Keratinocyte (primary cell): ENCODE measurements around the gene SUSD5. TPM values are rescaled to one million over a fixed set of nuclear protein-coding genes. Genes with fewer than 3 reads are reported as not detected.

Source experiments
- DNase-seq: peaks from one replicate; pipeline ENCODE4 v3.0.0-alpha.2; 2011; ENCODE audit warnings: low read depth, missing footprints, low spot score
- FAIRE-seq: peaks from 2 replicates; lab custom pipeline; 2011; peaks lifted over from hg19 to GRCh38; lab: Jason Lieb, UNC
- H2AFZ ChIP-seq: 2 replicates; pipeline ENCODE4 v1.6.0; 2012; ENCODE audit warnings: low read length, control low read depth, inconsistent platforms; ENCODE audit not compliant: control insufficient read depth
- H3K27ac ChIP-seq: 2 replicates; pipeline ENCODE4 v1.5.1; 2011; ENCODE audit warnings: low read length; ENCODE audit not compliant: control insufficient read depth, insufficient read depth
- H3K27me3 ChIP-seq: 3 replicates; pipeline ENCODE4 v1.6.0; 2011; ENCODE audit warnings: low read length; ENCODE audit not compliant: control insufficient read depth, insufficient read depth; ENCODE audit errors: extremely low read depth
- H3K36me3 ChIP-seq, 2 experiments: 2 replicates in 1 of 2; 3 replicates in 1 of 2; pipeline ENCODE4 v1.5.1; 2011; ENCODE audit warnings: low read length in 2 of 2, mild to moderate bottlenecking in 1 of 2; ENCODE audit not compliant: control insufficient read depth in 2 of 2, insufficient read depth in 2 of 2; ENCODE audit errors: extremely low read depth in 1 of 2
- H3K4me1 ChIP-seq: 3 replicates; pipeline ENCODE4 v1.5.1; 2011; ENCODE audit warnings: low read length; ENCODE audit not compliant: control insufficient read depth, insufficient read depth; ENCODE audit errors: extremely low read depth
- H3K4me2 ChIP-seq: 3 replicates; pipeline ENCODE4 v1.6.0; 2011; ENCODE audit warnings: low read depth, low read length; ENCODE audit not compliant: control insufficient read depth, insufficient read depth; ENCODE audit errors: extremely low read depth
- H3K4me3 ChIP-seq, 3 experiments: fragments of 200-600 bp in 1 of 3; sonication (generic) in 1 of 3; 2 replicates in 2 of 3; 3 replicates in 1 of 3; pipeline ENCODE4 v1.5.1; 2011 to 2016; ENCODE audit warnings: low read length in 3 of 3, mild to moderate bottlenecking in 3 of 3, control low read depth in 2 of 3, inconsistent platforms in 1 of 3, low read depth in 1 of 3, mixed read lengths in 1 of 3, mixed run types in 1 of 3, moderate library complexity in 1 of 3; ENCODE audit not compliant: control insufficient read depth in 2 of 3, insufficient read depth in 2 of 3; ENCODE audit errors: extremely low read depth in 1 of 3
- H3K79me2 ChIP-seq: 2 replicates; pipeline ENCODE4 v1.6.0; 2012; ENCODE audit warnings: low read length; ENCODE audit not compliant: control insufficient read depth, insufficient read depth
- H3K9ac ChIP-seq: 3 replicates; pipeline ENCODE4 v1.6.0; 2011; ENCODE audit warnings: low read length; ENCODE audit not compliant: control insufficient read depth, insufficient read depth; ENCODE audit errors: extremely low read depth
- H3K9me1 ChIP-seq: 3 replicates; pipeline ENCODE4 v1.6.0; 2011; ENCODE audit warnings: low read length; ENCODE audit not compliant: control insufficient read depth, insufficient read depth; ENCODE audit errors: extremely low read depth
- H3K9me3 ChIP-seq: 2 replicates; pipeline ENCODE4 v1.5.1; 2012; ENCODE audit warnings: low read depth, low read length; ENCODE audit not compliant: control insufficient read depth
- H4K20me1 ChIP-seq: 3 replicates; pipeline ENCODE4 v1.6.0; 2011; ENCODE audit warnings: low read length; ENCODE audit not compliant: control insufficient read depth, insufficient read depth; ENCODE audit errors: extremely low read depth
- CTCF ChIP-seq, 3 experiments: IDR thresholded peaks in 1 of 3; conservative IDR thresholded peaks in 1 of 3; optimal IDR thresholded peaks in 1 of 3; 2 replicates in 2 of 3; 3 replicates in 1 of 3; pipeline versions ENCODE3 to v1.5.1; 2011; ENCODE audit warnings: low read length in 3 of 3, mild to moderate bottlenecking in 3 of 3, moderate library complexity in 2 of 3, control low read depth in 1 of 3, inconsistent platforms in 1 of 3; ENCODE audit not compliant: insufficient read depth in 2 of 3; ENCODE audit errors: extremely low read depth in 1 of 3
- EZH2 ChIP-seq: IDR thresholded peaks from one replicate; pipeline ENCODE4 v1.6.1; 2012; ENCODE audit warnings: inconsistent platforms, mild to moderate bottlenecking, low read length, moderate library complexity
- dilution Hi-C: fragments of 300-500 bp; cut with MboI; formaldehyde crosslinking; loops from one replicate; pipeline ENCODE4 v1.7.0; 2020; ENCODE audit warnings: low sequenced_read_pairs; ENCODE audit not compliant: extremely low pct_ligation_motif_present
- polyA plus RNA-seq, 5 experiments: library from polyadenylated mRNA; depleted of rRNA in 3 of 5; stranded (reverse) in 3 of 5; stranded (forward) in 1 of 5; unstranded in 1 of 5; fragments of >200 nt; gene quantifications; 1 replicate in 1 of 5; 2 replicates in 3 of 5; 3 replicates in 1 of 5; pipeline versions ENCODE4 v1.2.1 to v1.2.3, GENCODE V29; 2011 to 2012; ENCODE audit warnings: missing spikeins in 2 of 5, low read depth in 1 of 5, low replicate concordance in 1 of 5

The SUSD5 gene
- polyA plus RNA-seq, 1 donor (not counting 4 experiments of a cell fraction or from before 2014, with no cell fraction given) = 0.05 TPM

DNA sequence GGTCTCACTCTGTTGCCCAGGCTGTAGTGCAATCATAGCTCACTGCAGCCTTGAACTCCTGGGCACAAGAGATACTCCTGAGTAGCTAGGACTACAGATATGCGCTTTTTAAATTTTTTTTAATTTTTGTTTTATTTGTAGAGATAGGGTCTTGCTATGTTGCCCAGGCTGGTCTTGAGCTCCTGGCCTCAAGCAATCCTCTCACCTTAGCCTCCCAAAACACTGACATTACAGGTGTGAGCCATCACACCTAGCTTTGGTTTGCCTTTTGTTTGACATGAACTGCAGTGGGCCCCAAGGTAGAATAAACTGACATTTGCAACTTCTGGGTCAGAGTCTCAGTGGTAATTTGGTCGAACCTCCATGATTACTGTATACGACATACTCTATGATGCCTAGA lies 113.8 kb downstream of the SUSD5 start:
- H3K27me3 ChIP-seq = no peaks in the 10 kb centered on the region
- no peaks in the 10 kb centered on the region for H4K20me1 ChIP-seq
- DNase-seq (no peak), FAIRE-seq (no peak)
- no peaks in the 10 kb centered on the region for H3K36me3 ChIP-seq
- no peaks in the 10 kb centered on the region for H3K9me1 ChIP-seq
- H3K27ac ChIP-seq = no peak overlapping the region
- H3K9ac ChIP-seq = no peak overlapping the region
- dilution Hi-C loops = no loop called here
- no peaks in the 10 kb centered on the region for H3K4me1 ChIP-seq
- no peak overlapping the region for H2AFZ ChIP-seq
- no peak overlapping the region for H3K4me2 ChIP-seq
- TF ChIP-seq EZH2 (no peak), CTCF (optimal IDR thresholded peaks at IDR 0.05 in 1 of 3, IDR thresholded peaks at IDR 0.05 in 1 of 3, conservative IDR thresholded peaks at IDR 0.05 in 1 of 3; ENCODE audit: extremely low read depth in 1 of 3, insufficient read depth in 2 of 3, low read length in 3 of 3) (no peak)
- no peaks in the 10 kb centered on the region for H3K79me2 ChIP-seq
- H3K9me3 ChIP-seq = no peaks in the 10 kb centered on the region
- H3K4me3 ChIP-seq = no peak overlapping the region

DNA sequence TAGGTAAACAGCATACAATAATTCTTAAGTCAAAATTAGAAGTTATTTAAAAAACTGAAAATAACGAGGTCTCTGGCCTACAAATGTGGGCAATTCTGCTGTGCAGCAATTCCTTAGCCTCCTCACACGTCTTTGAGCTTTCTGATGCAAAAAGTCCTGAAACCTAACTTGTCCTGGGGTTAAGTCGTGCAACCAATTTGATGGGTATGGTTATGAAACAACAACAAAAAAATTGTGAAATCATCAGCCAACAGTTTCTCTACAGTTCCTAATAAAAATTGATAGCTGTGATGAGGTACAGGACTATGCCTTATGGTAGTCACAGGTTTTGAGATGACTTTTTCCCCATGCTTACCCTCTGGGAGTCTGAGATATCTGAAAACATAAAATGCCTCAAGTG lies 115.1 kb downstream of the SUSD5 start:
- Histone ChIP-seq H3K27ac (no peak overlapping the region), H4K20me1 (no peaks in the 10 kb centered on the region), H3K9ac (no peak overlapping the region), H3K36me3 (no peaks in the 10 kb centered on the region), H3K4me2 (no peak overlapping the region), H3K4me1 (no peaks in the 10 kb centered on the region), H3K27me3 (no peaks in the 10 kb centered on the region), H2AFZ (no peak overlapping the region), H3K4me3 (no peak overlapping the region), H3K79me2 (no peaks in the 10 kb centered on the region), H3K9me1 (no peaks in the 10 kb centered on the region), H3K9me3 (no peaks in the 10 kb centered on the region)
- FAIRE-seq = no peak
- TF ChIP-seq CTCF (optimal IDR thresholded peaks at IDR 0.05 in 1 of 3, IDR thresholded peaks at IDR 0.05 in 1 of 3, conservative IDR thresholded peaks at IDR 0.05 in 1 of 3; ENCODE audit: extremely low read depth in 1 of 3, insufficient read depth in 2 of 3, low read length in 3 of 3) = no peak
- no peak for TF ChIP-seq EZH2
- dilution Hi-C loops = no loop called here
- DNase-seq = no peak
